GM10248 (cell line): ENCODE data around the gene CEACAM1.
"Not testable (repeated sequence)": the region's sequence is repeated elsewhere in the genome, so short reads cannot be mapped to it uniquely, and the experiment has no call there.

Experiments used
- CTCF ChIA-PET: fragments of 300-600 bp; sonication (Branson Sonifier 250); formaldehyde crosslinking; extraction: SDS; loops from one replicate; lab custom pipeline; 2021; ENCODE audit warnings: antibody characterized with exemption; lab: Yijun Ruan, JAX
- POLR2A ChIA-PET: fragments of 350-650 bp; sonication (Branson Sonifier 250); formaldehyde crosslinking; extraction: SDS; loops from one replicate; lab custom pipeline; 2020; ENCODE audit warnings: antibody characterized with exemption; lab: Yijun Ruan, JAX
- DNase-seq: peaks from one replicate; pipeline ENCODE4 v3.0.0; 2012; ENCODE audit errors: extremely low spot score
- CTCF ChIP-seq: IDR thresholded peaks from 2 replicates; pipeline ENCODE4 v1.5.1; 2012; ENCODE audit warnings: mild to moderate bottlenecking, low read depth; ENCODE audit errors: extremely low read depth, missing control alignments, control extremely low read depth

CEACAM1 gene

GRCh38 chr19:42524943-42525342 is 3.3 kb downstream of the CEACAM1 start:
- POLR2A ChIA-PET: no interaction called here

GRCh38 chr19:42524250-42524649 is 4.0 kb downstream of the CEACAM1 start:
- TF ChIP-seq CTCF: no peak
- ChIA-PET POLR2A (no interaction called here), CTCF (interaction anchor here (0.8 to 1.3 kb wide), 2 partner anchors 64 to 74 kb away, joined by 3 to 5 read pairs; no protein-coding TSS in a partner anchor)
- DNase-seq: no peak

More at GRCh38 chr19:42524943-42525342, 3.3 kb downstream of the CEACAM1 start:
- TF ChIP-seq CTCF: no peak
- no peak for DNase-seq
- CTCF ChIA-PET: interaction anchor here (1.7 kb wide), 1 partner anchor 8 kb away, joined by 6 read pairs; no protein-coding TSS in a partner anchor

GRCh38 chr19:42522262-42522661 is 6.0 kb downstream of the CEACAM1 start:
- CTCF ChIA-PET: interaction anchor here (1.1 to 9.5 kb wide), 3 partner anchors 8 to 82 kb away, joined by 4 to 60 read pairs (median 5); partner anchors contain the start of gene CEACAM1
- POLR2A ChIA-PET, DNase-seq: not testable (repeated sequence)

- ChIA-PET POLR2A (no interaction called here), CTCF (interaction anchor here (1.1 to 9.5 kb wide), 6 partner anchors 8 to 83 kb away, joined by 3 to 60 read pairs (median 4); partner anchors contain the start of gene CEACAM1)
- peak; percentile 9 for DNase-seq
These were observed 6.8 kb downstream of the CEACAM1 start for GRCh38 chr19:42521346-42522030.

GRCh38 chr19:42519108-42519507 is 9.2 kb downstream of the CEACAM1 start:
- CTCF ChIA-PET: interaction anchor here (0.7 to 9.5 kb wide), 4 partner anchors 11 to 81 kb away, joined by 4 to 60 read pairs (median 9); partner anchors contain the start of gene CEACAM1
- no peak for DNase-seq
- POLR2A ChIA-PET: no interaction called here
- TF ChIP-seq CTCF: no peak

More at GRCh38 chr19:42521346-42522030, 6.8 kb downstream of the CEACAM1 start:
- no peak for TF ChIP-seq CTCF

GRCh38 chr19:42516771-42517170 is 11.5 kb downstream of the CEACAM1 start:
- CTCF ChIA-PET: interaction anchor here (1.4 to 9.5 kb wide), 7 partner anchors 9 to 75 kb away, joined by 3 to 60 read pairs (median 6); partner anchors contain the start of gene CEACAM1
- TF ChIP-seq CTCF: no peak
- no peak for DNase-seq
- POLR2A ChIA-PET: no interaction called here
